Cerebellar nuclear complex (tissue), 1 donor: ENCODE data around the gene SNF8.

Experiments used
- DNase-seq, 2 experiments: peaks; one replicate each; lab custom pipeline; 2025; lab: John Stamatoyannopoulos, UW

SNF8 gene

DNA sequence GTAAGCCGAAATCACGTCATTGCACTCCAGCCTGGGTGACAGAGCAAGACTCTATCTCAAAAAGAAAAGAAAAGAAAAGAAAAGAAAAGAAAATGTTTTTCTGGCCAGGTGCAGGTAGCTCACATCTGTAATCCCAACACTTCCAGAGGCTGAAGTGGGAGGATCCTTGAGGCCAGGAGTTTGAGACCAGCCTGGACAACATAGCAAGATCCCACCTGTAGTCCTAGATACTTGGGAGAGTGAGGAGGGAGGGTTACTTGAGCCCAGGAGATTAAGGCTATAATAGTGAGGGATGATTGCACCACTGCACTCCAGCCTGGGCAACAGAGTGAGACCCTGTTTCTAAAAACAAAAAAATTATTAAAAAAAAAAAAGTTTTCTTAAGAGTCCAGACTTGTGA, 54.6 kb downstream of the SNF8 start:
- no peak for DNase-seq

DNA sequence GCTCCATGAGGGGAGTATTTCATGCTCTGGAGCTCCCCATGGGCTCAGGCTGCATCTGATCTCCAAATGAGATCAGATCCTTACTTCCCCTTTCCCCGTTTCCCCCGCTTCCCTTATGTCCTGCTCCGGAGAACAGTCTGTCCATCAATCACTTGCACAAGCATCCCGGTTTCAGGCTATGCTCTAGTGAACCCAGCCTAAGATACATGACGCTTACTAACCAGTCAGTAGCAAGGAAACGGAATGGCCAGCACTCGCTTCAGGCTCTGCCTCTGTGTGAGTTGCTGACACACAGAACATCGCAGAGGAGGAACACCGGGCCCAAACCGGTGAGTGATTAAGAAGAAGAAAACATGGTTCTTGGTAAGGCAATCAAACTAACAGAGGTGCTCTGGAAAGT, 61.5 kb downstream of the SNF8 start:
- DNase-seq = no peak

DNA sequence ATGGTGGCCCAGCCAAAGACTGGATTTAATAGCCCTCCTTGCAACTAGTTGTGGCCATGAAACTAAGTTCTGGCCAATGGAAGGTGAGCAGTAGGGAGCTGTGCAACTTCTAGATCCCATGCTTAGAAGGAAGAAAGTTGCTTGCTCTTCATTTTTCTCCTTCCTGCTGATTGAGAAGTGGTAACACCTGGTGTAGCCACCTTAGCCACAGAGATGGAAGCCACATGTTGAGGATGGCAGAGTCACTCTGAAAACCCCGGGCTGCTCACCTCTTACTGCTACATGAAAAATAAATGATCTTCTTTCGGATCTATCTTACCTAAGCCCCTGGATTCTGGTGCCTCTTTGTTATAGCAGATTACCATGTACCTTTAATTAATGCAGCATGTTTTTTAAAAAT, 62.4 kb downstream of the SNF8 start:
- DNase-seq = no peak
